GM18499 (cell line): ENCODE results near the gene TMEM181.
"Not testable (repeated sequence)": the region's sequence is repeated elsewhere in the genome, so short reads cannot be mapped to it uniquely, and the experiment has no call there.

Experiments used
- ATAC-seq: cut with Tn5 transposase; IDR thresholded peaks from one replicate; pipeline ENCODE4 v1.9.1; 2021; ENCODE audit warnings: moderate number of reproducible peaks; ENCODE audit not compliant: insufficient read depth, unreplicated experiment

The TMEM181 gene

DNA sequence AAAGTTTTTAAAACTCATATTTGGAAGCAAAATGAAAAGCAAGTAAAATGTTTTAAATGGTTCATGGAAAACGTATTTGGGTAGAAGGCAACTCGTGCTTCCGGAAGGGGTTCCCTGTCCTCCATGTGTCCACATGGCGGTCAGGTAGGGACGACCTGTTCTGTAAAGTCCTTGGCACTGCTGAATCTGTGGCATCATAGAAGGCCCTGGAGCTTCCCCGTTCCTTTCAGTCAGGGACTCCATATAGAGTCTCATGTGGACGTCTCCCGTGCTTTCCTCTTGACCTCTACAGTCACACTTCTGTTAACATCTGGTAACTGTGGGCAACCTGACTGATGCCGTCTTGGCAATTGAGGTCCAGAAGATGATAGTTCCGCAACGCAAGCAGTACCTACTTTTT, 73.2 kb downstream of the TMEM181 start:
- no peak for ATAC-seq

DNA sequence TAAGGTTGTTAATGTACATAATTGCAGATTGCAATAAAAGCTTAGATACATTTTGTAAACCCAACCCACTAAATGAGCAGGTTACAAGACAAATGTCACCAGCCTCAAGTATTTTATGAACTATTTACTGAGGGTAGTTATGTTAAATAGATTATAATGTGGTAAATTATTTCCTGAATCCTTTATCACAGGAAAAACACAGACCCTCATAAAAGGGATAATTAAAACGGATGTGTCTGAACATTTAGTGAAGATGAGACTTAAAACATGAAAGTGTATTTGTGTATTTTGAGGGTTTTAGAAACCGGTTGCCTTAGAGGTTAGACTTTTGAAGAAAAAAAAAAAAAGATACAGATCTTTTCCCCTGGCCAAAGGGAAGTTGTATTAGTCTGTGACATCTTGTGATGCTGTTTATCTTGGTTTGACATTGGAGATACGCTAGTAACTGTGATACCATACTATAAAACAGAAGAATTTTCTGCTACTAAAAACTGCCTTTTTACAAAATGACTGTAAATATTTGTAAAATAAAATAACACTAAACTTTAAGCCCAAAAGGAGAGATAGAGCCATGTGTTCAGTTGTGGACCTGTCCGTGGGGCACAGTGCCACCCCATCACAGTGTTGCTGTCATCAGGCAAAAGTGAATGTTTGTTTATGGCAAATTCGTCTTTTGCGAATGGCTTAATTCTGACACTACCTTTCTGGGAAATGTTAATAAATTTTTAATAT, 75.0 kb downstream of the TMEM181 start:
- no peak for ATAC-seq

DNA sequence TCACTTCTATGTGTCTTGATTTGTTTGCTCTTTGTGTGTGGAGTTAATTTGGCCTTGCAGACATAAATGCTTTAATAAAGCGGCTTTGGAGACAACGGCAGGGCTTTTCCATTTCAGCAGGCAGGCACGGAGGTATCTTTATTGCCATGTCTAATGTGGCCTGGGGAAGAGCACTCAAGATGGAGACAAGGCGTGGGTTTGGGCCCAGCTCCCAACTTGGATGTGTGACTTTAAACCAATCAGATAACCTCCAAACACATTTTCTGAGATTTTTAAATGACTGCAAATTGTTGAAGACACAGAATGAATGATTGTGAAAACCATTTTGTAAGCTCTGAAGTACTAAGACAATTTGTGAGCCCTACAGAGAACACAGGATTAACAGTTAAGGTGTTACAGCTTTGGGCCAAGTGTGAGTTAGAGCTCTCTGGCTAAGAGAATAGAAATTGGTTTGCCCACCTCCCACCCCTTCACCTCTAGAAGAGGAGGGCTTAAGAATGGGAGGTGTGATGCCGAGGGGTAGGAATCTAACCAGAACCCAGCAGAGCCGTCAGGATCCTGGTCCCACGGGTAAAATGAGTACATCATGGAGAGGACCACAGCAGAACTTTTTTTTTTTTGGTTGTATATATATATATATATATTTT, 75.7 kb downstream of the TMEM181 start:
- ATAC-seq = no peak

DNA sequence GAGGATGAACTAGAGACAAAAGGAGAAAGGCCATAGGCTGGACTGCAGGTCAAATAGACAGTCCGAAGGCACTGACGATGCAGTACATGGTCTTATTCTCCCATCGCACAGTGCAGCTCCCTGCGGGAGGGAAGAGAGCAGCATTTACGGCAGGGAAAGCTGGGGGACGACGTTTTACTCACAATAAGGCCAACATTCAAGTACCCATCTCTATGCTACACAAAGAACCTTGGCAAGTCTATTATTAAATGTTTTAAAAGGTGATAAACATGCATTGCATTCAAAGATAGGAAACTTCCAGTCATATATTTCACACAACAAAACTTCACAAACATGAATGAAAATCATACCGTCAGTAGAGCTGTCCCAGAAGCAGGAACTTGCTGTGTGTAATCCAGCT, 76.9 kb downstream of the TMEM181 start:
- ATAC-seq = no peak

DNA sequence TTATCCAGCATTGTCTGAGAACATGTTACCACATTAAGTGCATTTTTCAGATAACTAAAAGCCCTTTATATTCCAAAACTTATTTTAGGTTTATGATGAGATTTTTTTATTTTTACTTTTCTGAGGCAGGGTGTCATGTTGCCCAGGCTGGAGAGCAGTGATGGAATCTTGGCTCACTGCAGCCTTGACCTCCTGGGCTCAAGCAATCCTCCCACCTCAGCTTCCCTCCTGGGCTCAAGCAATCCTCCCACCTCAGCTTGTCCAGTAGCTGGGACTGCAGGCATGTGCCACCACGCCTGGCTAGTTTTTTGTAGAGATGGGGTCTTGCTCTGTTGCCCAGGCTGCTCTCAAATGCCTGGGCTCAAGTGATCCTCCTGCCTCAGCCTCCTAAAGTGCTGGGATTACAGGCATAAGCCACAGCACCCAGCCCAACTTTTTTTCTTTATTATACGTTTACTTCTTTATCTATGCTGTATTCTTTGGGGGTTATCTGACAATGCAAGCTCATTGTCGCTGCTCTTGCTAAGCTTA, 78.5 kb downstream of the TMEM181 start:
- ATAC-seq = no peak

DNA sequence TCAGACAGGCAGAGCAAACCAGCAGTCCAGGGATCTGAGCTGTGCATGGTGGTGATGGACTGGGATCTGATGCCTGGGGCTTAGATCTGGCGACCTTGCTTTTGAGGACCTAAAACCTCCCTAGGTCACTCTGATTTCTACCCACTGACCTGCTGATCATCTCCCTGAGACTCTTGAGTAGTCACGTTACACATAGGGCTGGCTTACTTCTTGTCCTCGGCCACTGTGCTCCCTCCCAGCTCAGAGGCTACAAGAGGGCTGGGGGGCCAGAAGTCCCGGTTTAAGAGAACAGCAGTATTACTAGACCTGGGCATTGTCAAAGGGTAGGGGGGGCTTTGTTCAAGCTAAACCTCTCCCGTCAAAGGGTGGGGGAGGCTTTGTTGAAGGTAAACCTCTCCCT, 79.2 kb downstream of the TMEM181 start:
- ATAC-seq = no peak

DNA sequence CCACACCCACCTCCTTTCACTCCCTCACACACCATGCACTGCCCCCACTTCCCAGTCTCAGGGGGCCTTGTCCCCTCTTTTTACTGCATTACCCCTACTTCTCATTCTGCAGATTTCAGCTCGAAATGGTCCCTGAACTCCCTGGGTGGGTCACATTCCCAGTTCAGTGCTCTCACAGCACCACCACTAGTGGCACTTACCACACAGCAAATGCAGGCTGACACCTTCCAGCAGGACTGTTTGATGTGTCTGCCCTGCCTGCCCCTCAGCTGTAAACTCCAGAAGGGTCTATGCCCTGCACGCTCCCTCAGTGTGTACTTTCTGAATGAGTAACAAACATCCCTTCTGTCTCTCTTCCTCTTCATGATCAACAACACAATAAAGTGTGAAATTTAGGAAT, 80.6 kb downstream of the TMEM181 start:
- no peak for ATAC-seq

DNA sequence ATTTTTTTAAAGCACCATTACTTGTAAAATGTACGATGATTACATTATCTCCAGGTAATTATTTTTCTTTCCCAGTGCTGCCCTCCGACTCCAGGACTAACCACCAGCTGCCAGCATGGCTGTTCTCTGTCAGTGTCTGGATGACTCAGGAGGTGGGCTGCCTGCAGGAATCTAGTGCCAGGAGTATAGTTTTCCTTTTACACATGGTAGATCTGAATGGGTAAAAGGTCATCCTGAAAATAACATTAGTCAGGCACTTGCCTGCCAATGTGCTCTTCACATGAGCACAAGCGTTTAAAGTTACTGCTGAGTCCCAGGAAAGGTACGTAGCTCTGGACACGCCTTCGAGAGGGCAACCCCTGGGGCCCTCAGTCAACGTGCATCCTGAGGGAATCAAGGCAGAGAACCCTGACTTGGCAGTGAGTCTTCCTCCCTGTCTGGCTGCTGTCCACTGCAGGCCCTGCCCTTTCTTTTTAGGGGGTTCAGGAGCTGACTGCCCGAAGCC, 82.3 kb downstream of the TMEM181 start:
- ATAC-seq = no peak

DNA sequence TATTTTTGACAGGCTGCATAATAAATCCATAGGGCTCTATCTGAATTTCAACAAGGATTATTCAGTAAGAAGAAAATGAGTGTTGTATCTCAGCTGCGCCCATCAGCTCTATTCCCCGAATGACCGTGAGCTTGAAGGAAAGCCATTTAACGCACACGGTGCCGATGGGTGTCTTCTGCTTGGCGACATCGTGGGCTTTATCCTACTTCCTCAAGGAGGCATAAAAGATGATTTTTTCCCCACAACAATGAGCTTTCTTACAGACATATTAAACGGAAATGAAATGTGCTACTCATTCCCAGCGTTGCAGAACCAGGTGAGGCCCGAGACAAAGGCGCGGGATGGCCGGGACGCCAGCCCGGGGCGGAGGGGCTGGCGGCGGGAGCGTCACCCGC, 83.9 kb downstream of the TMEM181 start:
- ATAC-seq = no peak

DNA sequence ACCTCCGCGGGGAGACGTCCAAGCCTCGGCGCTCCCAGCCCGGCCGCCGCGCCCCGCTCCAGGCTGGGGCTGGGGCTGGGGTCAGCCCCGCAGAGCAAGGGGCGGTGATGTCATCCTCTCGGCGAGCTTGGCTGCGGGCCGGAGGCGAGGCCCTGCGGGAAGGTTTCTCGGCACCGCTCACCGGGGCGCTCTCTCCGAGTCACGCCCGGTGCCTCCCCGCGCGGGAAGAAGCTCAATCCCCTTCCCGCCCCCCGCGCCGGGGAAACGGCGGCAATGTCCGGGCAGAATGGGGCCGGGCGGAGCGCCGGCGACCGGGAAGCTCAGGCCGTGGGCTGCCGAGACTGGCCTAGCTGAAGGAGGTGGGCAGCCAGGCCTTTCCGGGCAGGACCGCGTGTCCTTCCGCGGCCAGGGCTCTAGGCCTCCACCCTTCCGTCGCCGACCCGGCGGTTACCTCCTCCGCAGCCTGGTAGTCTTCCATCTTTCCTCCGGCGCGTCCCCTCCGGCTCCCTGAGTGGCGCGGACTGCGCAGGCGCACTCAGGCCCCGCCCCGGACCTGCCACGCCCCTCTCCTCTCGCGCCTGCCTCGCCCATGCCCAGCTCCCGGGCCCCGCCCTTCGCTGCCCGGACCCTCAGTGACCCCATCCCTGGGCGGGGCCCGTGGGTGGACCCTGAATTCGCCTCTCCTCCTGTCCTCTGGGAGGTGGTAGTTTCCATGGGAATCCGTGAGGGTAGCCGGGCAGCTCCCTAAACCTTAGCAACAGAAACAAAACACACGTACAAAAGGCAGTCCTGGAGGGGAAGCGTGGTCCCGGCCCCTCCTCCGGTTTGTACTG, 84.6 kb downstream of the TMEM181 start, which contains the start of gene DYNLT1:
Gene DYNLT1, minus strand, starts transcription at position 513 of the 833 bp plus-strand sequence. Its CDS starts 35 bp downstream, at position 478.
- ATAC-seq = peak; percentile 29

DNA sequence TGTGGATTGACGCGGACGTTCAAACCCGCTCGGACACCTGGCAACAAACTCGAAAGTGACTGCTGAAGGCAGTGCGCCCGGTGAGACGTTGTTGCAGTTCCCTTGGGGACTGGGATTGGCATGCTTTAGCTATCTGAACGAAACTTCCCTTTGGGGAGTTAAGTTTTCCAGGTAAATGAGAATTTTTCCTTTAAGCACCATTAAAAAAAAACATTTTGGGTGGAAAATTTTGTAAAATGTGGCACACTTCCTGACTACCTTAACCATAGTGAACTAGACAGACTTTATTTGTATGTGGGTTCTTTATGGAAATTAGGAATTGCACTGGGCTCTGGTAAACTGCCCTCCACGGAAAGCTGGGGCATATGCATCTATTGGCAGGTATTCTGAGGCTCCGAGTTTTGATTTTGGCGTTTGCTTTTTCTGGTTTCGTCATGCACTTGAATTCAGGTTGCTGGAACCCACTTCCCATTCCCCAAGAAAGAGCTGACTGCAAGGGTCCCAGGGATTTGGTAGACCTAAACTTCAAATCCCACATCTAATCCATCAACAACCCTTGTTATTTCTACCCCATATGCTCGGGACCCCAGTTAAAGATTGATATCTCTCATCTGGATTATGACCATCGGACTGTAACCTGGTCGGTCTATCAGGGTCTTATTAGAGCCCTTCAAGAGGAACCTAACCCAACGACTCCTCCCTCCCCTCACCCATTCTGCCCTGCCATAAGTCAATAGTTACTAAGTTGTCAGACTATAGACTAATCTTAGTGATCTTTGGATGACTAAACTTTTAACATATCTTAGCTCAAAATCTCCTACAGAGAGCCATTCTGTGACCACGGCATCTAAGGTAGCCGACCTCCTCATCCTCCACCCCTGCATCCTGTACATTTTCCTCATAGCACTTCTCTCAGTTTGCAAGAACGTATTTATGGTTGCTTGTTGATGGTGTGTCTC, 85.5 kb downstream of the TMEM181 start:
- ATAC-seq = no peak

DNA sequence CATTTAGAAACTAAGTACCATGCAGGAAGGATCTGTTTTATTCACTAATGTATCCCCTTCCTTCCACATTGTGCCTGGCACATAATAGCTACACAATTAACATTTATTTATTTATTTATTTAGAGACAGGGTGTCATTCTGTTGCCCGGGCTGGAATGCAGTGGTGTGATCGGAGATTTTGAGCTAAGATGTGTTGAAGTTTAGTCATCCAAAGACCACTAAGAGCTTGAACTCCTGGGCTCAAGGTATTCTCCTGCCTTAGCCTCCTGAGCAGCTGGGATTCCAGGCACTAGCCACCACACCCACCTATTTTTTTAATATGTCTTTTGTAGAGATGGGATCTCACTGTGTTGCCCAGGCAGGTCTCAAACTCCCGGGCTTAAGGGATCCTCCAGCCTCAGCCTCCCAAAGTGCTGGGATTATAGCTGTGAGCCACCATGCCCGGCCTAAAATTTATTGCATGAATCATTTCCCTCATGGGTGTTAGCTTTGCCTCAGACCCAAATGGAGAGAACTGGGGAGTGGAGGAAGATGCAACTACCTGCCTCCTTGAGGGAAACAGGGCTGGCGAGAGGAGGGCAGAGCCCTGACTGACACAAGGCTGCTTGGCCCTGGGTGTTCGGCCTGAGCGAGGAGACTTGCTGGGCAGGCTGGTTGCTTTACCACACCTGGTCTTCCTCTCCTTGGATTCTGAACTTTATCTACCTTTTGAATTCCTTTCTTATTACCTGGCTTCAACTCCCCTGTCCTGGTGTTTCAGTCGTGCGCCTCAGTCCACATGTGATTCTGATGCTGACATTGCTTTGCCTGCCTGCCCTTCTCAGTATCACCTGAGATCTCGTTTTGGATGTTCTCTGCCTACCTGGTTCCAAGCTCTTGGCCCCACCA, 86.4 kb downstream of the TMEM181 start:
- ATAC-seq = no peak

DNA sequence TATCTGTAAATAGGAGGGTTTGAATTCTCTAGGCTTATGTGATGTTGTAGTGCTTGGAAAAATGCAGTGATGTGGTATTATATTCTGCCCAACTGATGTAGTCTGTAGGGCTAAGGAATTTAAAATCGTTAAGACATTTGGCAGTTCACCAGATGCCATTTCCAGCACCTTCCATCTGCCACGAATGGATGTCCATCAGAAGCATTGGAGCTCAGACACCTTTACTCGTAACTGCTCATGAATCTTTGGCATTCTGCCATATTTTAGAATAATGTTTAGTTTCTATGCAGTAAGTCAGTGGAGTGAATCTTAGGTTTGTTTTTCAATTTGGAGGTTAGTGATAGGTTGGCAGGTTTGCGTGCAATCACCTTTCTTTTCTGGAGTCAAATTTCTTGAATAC, 87.6 kb downstream of the TMEM181 start:
- no peak for ATAC-seq

DNA sequence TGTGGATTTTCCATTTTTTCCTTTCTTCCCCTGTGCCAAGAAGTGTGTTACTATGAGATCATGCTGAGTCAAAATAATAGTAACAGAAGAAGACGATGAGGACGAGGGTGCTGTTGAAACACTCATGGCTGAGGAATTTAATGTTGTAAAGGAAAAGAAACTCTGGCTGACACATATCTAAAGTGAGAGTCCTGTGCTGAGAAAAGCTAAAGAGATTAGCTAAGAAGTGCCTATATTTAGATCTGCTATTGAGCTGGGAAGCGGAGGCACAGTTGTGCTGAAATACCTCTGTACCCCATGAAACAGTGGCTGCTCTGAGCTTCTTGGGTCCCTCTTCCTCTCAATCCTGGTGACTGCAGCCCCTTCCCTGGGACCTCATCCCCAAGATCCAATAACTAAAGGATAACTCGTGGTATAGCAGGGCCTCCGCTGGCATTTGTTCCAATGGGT, 88.8 kb downstream of the TMEM181 start:
- peak; percentile 20 for ATAC-seq

DNA sequence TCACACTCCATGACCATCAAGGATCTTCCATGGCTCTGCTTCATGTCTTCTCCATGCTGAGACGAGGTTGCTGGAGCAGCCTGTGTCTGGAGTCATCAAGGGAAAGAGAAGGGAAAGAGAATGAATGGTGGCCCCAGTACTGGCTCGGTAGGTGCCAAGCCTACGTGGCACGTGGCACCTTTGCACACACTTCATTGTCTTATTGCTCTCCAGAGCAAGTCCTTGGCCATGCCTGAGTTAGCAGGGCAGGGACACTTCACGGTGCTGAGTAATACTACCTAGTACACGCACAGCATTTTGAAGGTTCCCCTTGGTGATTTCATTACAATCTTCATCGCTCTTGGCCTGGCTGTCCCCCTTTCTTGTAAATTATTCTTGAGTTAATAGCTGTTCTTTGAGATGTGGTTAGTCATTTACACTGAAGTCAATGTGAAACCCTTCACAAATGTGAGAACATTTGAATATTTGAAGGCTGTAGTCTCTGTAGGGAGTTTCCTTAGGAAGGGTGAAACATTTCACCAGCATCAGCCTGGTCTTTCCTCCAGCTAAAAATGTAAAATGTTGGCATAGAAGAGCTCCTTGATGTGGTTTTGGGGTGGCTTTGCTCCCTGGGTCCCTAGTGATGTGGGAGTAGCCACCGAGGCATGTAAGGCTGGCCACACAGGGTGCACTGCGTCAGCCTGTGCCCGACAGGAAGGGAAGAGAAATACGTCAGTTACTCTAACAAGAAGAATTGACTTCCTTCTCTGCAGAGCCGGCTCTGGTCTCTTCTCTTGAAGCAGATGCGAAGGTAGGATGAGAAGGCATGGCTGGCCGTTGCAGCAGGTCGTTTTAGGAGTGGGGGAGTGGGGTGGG, 89.6 kb downstream of the TMEM181 start, which contains the start of gene SYTL3:
Gene SYTL3, plus strand, starts transcription at position 766 of the 855 bp plus-strand sequence. CDS start 13,215 bp downstream, outside the sequence.
- ATAC-seq = peak; percentile 35

DNA sequence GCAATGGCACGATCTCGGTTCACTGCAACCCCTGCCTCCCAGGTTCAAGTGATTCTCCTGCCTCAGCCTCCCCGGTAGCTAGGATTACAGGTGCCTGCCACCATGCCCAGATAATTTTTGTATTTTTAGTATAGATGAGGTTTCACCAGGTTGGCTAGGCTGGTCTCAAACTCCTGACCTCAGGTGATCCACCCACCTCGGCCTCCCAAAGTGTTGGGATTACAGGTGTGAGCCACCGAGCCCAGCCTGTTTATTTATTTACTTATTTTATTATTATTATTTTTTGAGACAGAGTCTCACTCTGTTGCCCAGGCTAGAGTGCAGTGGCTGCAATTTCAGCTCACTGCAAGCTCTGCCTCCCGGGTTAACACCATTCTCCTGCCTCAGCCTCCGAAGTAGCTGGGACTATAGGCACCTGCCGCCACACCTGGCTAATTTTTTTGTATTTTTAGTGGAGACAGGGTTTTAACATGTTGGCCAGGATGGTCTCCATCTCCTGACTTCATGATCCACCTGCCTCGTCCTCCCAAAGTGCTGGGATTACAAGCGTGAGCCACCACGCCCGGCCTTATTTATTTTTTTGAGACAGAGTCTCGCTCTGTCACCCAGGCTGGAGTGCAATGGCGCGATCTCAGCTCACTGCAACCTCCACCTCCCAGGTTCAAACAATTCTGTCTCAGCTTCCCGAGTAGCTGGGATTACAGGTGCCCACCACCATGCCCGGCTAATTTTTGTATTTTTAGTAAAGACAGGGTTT, 92.3 kb downstream of the TMEM181 start:
- not testable (repeated sequence) for ATAC-seq
